Transverse colon (tissue), 4 donors: ENCODE measurements around the gene HEYL.

ENCODE experiments used
- CTCF ChIP-seq, 5 experiments: fragments of 200-600 bp in 3 of 5; fragments of 450-650 bp in 2 of 5; sonication (generic) in 3 of 5; IDR thresholded peaks; 1 replicate in 2 of 5; 2 replicates in 3 of 5; pipeline ENCODE4 v1.5.1; 2016 to 2017; ENCODE audit warnings: antibody characterized with exemption in 5 of 5, inconsistent platforms in 3 of 5, mild to moderate bottlenecking in 2 of 5, moderate library complexity in 1 of 5
- EP300 ChIP-seq: sonication (generic); formaldehyde crosslinking; IDR thresholded peaks from one replicate; pipeline ENCODE4 v1.6.1; 2017; ENCODE audit warnings: antibody characterized with exemption, low read depth
- POLR2A ChIP-seq: fragments of 450-650 bp; IDR thresholded peaks from one replicate; pipeline ENCODE4 v1.6.1; 2016; ENCODE audit warnings: antibody characterized with exemption, mild to moderate bottlenecking, moderate library complexity
- POLR2AphosphoS5 ChIP-seq, 3 donors: sonication (generic); formaldehyde crosslinking; IDR thresholded peaks; one replicate each; pipeline ENCODE4 v1.6.1; 2016; ENCODE audit warnings: antibody characterized with exemption in 3 of 3

- no peak for TF ChIP-seq EP300
- TF ChIP-seq CTCF (IDR thresholded peaks at IDR 0.05): no peak
- TF ChIP-seq POLR2A: no peak
- TF ChIP-seq POLR2AphosphoS5 (IDR thresholded peaks at IDR 0.05): no peak
Measured at GRCh38 chr1:39659538-39659937, 20.1 kb upstream of the HEYL start.
